Measurements from ENCODE around the gene DPP4. TPM values are rescaled to one million over a fixed set of nuclear protein-coding genes. Genes with fewer than 3 reads are reported as not detected.

The DPP4 gene
- total and polyA plus RNA-seq, 2 of the 13 experiments (the other 11 are each of a cell fraction or from before 2014, with no cell fraction given), result 39.4 to 109 TPM

DNA sequence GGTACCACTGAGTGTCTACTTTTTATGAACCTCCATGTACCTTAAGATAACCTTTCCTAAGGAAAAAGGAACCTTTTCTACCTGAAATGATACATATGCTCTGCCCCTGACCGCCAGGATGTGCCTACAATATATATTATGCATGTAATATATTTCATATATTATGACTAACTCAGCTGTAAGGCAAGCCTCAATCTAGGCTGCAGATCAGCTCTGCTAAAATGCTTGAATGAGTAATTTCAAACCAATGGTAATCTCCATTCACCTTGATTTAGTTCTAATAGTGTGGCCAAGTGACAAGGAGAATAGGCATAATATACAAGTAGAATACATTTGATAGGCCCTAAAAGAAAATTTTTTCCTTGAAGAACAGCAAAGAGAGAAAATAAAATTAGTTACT lies 101.8 kb downstream of the DPP4 start:
- Histone ChIP-seq H3K9ac (ENCODE audit: insufficient read depth, low read depth, low read length) (no peak overlapping the region), H3K4me1 (ENCODE audit: insufficient read depth, low read length) (peaks cover 6% of the 10 kb centered on the region; the same call in 1 of the 2 replicates), H2AFZ (ENCODE audit: low read length) (no peak overlapping the region), H3K9me3 (ENCODE audit: low read length) (no peaks in the 10 kb centered on the region), H4K20me1 (ENCODE audit: insufficient read depth, low read length) (no peaks in the 10 kb centered on the region), H3K36me3 (replicated peaks in 1 of 2; ENCODE audit: control insufficient read depth in 1 of 2, insufficient read depth in 2 of 2, low read length in 2 of 2) (no peaks in the 10 kb centered on the region), H3K27me3 (ENCODE audit: control insufficient read depth in 1 of 2, insufficient read depth in 2 of 2, low read length in 2 of 2) (peaks cover 0 to 4% of the 10 kb centered on the region in 2 experiments; a peak in 1 of 5 replicates), H3K4me3 (replicated peaks in 1 of 3; ENCODE audit: insufficient read depth in 1 of 3, low read depth in 2 of 3, low read length in 3 of 3) (no peak overlapping the region), H3K4me2 (ENCODE audit: low read depth, low read length) (no peak overlapping the region), H3K79me2 (ENCODE audit: insufficient read depth, low read length) (no peaks in the 10 kb centered on the region), H3K27ac (ENCODE audit: extremely low read length, insufficient read depth, low read length) (no peak overlapping the region)
- FAIRE-seq (no peak), ATAC-seq (no peak), DNase-seq (ENCODE audit: low spot score) (no peak)
- WGBS (ENCODE audit: low lambda C conversion rate), result 0% methylated on average over 1 of the region's 1 CpG
- intact Hi-C loops (cut with micrococcal nuclease; ENCODE audit: unreplicated experiment) (no loop called here), in situ Hi-C loops (cut with HindIII; ENCODE audit: extremely low pct_ligation_motif_present, low pct_unique_long_range_greater_than_20kb) (no loop called here)
- no TSS peak for BruUV-seq (replicated peaks)
- ChIA-PET CTCF (ENCODE audit: low intra/inter-chr PET ratio, low total read pairs) (no interaction called here), POLR2A (no interaction called here)
- TF ChIP-seq, protein P1, sequence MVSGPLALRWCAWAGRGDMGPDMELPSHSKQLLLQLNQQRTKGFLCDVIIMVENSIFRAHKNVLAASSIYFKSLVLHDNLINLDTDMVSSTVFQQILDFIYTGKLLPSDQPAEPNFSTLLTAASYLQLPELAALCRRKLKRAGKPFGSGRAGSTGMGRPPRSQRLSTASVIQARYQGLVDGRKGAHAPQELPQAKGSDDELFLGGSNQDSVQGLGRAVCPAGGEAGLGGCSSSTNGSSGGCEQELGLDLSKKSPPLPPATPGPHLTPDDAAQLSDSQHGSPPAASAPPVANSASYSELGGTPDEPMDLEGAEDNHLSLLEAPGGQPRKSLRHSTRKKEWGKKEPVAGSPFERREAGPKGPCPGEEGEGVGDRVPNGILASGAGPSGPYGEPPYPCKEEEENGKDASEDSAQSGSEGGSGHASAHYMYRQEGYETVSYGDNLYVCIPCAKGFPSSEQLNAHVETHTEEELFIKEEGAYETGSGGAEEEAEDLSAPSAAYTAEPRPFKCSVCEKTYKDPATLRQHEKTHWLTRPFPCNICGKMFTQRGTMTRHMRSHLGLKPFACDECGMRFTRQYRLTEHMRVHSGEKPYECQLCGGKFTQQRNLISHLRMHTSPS (CRISPR knock-in tag; IDR thresholded peaks at IDR 0.05; ENCODE audit: low read depth), result no peak
- TF ChIP-seq ZNF724P (CRISPR knock-in tag; IDR thresholded peaks at IDR 0.05; ENCODE audit: borderline replicate concordance) (no peak), RORA (CRISPR knock-in tag; IDR thresholded peaks at IDR 0.05) (no peak), ZNF24 (IDR thresholded peaks at IDR 0.05) (no peak), EZH2 (conservative IDR thresholded peaks at IDR 0.05; ENCODE audit: low read depth, low read length) (no peak), GABPB1 (CRISPR knock-in tag; IDR thresholded peaks at IDR 0.05) (no peak), RXRA (CRISPR knock-in tag; IDR thresholded peaks at IDR 0.05) (no peak), NFRKB (IDR thresholded peaks at IDR 0.05) (no peak), PHB2 (IDR thresholded peaks at IDR 0.05; ENCODE audit: partially characterized antibody) (no peak), SETDB1 (CRISPR knock-in tag; IDR thresholded peaks at IDR 0.05; ENCODE audit: borderline replicate concordance) (no peak)
- TF ChIP-seq, protein P2, sequence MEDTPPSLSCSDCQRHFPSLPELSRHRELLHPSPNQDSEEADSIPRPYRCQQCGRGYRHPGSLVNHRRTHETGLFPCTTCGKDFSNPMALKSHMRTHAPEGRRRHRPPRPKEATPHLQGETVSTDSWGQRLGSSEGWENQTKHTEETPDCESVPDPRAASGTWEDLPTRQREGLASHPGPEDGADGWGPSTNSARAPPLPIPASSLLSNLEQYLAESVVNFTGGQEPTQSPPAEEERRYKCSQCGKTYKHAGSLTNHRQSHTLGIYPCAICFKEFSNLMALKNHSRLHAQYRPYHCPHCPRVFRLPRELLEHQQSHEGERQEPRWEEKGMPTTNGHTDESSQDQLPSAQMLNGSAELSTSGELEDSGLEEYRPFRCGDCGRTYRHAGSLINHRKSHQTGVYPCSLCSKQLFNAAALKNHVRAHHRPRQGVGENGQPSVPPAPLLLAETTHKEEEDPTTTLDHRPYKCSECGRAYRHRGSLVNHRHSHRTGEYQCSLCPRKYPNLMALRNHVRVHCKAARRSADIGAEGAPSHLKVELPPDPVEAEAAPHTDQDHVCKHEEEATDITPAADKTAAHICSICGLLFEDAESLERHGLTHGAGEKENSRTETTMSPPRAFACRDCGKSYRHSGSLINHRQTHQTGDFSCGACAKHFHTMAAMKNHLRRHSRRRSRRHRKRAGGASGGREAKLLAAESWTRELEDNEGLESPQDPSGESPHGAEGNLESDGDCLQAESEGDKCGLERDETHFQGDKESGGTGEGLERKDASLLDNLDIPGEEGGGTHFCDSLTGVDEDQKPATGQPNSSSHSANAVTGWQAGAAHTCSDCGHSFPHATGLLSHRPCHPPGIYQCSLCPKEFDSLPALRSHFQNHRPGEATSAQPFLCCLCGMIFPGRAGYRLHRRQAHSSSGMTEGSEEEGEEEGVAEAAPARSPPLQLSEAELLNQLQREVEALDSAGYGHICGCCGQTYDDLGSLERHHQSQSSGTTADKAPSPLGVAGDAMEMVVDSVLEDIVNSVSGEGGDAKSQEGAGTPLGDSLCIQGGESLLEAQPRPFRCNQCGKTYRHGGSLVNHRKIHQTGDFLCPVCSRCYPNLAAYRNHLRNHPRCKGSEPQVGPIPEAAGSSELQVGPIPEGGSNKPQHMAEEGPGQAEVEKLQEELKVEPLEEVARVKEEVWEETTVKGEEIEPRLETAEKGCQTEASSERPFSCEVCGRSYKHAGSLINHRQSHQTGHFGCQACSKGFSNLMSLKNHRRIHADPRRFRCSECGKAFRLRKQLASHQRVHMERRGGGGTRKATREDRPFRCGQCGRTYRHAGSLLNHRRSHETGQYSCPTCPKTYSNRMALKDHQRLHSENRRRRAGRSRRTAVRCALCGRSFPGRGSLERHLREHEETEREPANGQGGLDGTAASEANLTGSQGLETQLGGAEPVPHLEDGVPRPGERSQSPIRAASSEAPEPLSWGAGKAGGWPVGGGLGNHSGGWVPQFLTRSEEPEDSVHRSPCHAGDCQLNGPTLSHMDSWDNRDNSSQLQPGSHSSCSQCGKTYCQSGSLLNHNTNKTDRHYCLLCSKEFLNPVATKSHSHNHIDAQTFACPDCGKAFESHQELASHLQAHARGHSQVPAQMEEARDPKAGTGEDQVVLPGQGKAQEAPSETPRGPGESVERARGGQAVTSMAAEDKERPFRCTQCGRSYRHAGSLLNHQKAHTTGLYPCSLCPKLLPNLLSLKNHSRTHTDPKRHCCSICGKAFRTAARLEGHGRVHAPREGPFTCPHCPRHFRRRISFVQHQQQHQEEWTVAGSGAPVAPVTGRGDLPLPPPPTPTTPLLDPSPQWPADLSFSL (CRISPR knock-in tag; IDR thresholded peaks at IDR 0.05), result no peak
